ENCODE measurements around the gene CCT3. TPM values are rescaled to one million over a fixed set of nuclear protein-coding genes. Genes with fewer than 3 reads are reported as not detected.
A peak's percentile ranks its signal among the peaks of the same experiment; 100 is the strongest.

Gene CCT3
- 623 TPM in 2 replicates for total RNA-seq

GRCh38 chr1:156338180-156338976 lies at the start of gene CCT3, which contains the start of gene TSACC:
TSS of gene CCT3 (minus strand) at chr1:156338292. CDS start at chr1:156338184, 108 bp downstream.
TSS of gene TSACC (plus strand) at chr1:156338526. CDS start at chr1:156339758, 1,232 bp downstream.
- Mint-ChIP-seq H3K27ac (peak within 1 kb of the TSS; percentile 97), H3K4me3 (peak within 1 kb of the TSS; percentile 99), H3K36me3 (ENCODE audit: low read depth) (peaks cover 45% of the 10 kb centered on the region), H3K27me3 (peaks cover 9% of the 10 kb centered on the region), H3K9me3 (peaks cover 3% of the 10 kb centered on the region), H3K4me1 (peaks cover 26% of the 10 kb centered on the region)
- peak; percentile 100 for DNase-seq
- intact Hi-C loops (cut with micrococcal nuclease) = loop anchor here (1.0 to 5.0 kb wide), 3 partner anchors 56 to 286 kb away; partner anchors contain the start of genes LAMTOR2, MEF2D, SMG5 and UBQLN4

DNA sequence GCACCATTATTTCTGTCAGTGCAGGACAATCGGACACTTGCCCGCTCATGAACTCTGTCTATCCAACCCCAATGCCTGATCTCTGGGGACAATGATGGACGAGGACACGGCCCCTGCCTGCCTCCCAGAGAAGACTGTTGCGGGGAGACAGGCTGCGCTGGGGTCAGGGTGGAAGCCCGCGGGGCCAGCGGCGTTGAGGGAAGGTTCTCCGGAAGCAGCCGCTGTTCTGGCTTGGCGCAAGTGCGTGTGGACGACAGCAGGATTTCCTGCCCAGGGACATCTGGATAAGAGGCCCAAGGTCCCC lies 49.7 kb upstream of the CCT3 start:
- Mint-ChIP-seq H3K27ac (no peak overlapping the region), H3K36me3 (ENCODE audit: low read depth) (no peaks in the 10 kb centered on the region), H3K4me1 (peaks cover 4% of the 10 kb centered on the region), H3K4me3 (no peak overlapping the region), H3K9me3 (no peaks in the 10 kb centered on the region), H3K27me3 (peaks cover 41% of the 10 kb centered on the region)
- intact Hi-C loops (cut with micrococcal nuclease) = no loop called here
- no peak for DNase-seq

- Mint-ChIP-seq H3K9me3 (no peaks in the 10 kb centered on the region), H3K27ac (no peak overlapping the region), H3K36me3 (ENCODE audit: low read depth) (no peaks in the 10 kb centered on the region), H3K27me3 (peaks cover 41% of the 10 kb centered on the region), H3K4me3 (no peak overlapping the region), H3K4me1 (peaks cover 4% of the 10 kb centered on the region)
- intact Hi-C loops (cut with micrococcal nuclease) = no loop called here
- DNase-seq = no peak
Measured at GRCh38 chr1:156386949-156387869, 49.1 kb upstream of the CCT3 start.

- no peaks in the 10 kb centered on the region for H3K36me3 Mint-ChIP-seq (ENCODE audit: low read depth)
- H3K4me3 Mint-ChIP-seq = no peak overlapping the region
- no peaks in the 10 kb centered on the region for H3K9me3 Mint-ChIP-seq
- H3K4me1 Mint-ChIP-seq = peaks cover 4% of the 10 kb centered on the region
- peaks cover 41% of the 10 kb centered on the region for H3K27me3 Mint-ChIP-seq
- intact Hi-C loops (cut with micrococcal nuclease) = no loop called here
- no peak for DNase-seq
- no peak overlapping the region for H3K27ac Mint-ChIP-seq
Measured at GRCh38 chr1:156386134-156386901, 48.2 kb upstream of the CCT3 start.

DNA sequence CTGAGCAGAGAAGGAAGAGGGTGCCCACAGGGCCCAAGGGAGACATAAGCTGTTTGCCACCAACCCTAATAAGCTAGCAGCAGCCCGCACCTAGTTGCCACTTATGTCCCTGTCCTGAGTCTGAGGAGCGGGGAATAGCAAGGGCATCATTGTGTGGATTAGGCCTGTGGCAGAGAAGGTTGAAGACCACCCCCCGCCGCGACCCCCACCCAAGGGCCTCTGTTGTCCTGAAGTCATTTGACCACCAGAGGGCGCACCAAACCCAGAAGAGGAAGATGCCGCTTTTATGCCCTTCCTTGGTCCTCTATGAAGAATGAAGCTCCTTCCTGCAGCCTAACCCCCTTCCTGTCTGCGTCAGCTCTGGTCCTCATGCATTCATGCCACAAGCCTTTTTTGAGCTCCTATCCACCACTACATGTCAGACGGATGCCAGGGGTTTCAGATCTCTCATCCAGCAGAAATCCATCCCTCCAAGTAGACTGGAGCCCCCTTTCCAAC lies 47.5 kb upstream of the CCT3 start:
- Mint-ChIP-seq H3K27ac (no peak overlapping the region), H3K9me3 (no peaks in the 10 kb centered on the region), H3K27me3 (peaks cover 40% of the 10 kb centered on the region), H3K4me1 (peaks cover 4% of the 10 kb centered on the region), H3K4me3 (no peak overlapping the region), H3K36me3 (ENCODE audit: low read depth) (no peaks in the 10 kb centered on the region)
- intact Hi-C loops (cut with micrococcal nuclease) = loop anchor here (1.0 kb wide), 2 partner anchors 59 to 223 kb away; no protein-coding TSS in a partner anchor
- peak; percentile 92 for DNase-seq

- Mint-ChIP-seq H3K27me3 (peaks cover 31% of the 10 kb centered on the region), H3K4me1 (peaks cover 4% of the 10 kb centered on the region), H3K27ac (no peak overlapping the region), H3K9me3 (no peaks in the 10 kb centered on the region), H3K4me3 (no peak overlapping the region), H3K36me3 (ENCODE audit: low read depth) (no peaks in the 10 kb centered on the region)
- intact Hi-C loops (cut with micrococcal nuclease) = loop anchor here (1.0 kb wide), 2 partner anchors 60 to 224 kb away; no protein-coding TSS in a partner anchor
- DNase-seq = no peak
Measured at GRCh38 chr1:156384658-156385057, 46.6 kb upstream of the CCT3 start.

GRCh38 chr1:156384007-156384406 lies 45.9 kb upstream of the CCT3 start:
- H3K27ac Mint-ChIP-seq = no peak overlapping the region
- no peaks in the 10 kb centered on the region for H3K9me3 Mint-ChIP-seq
- intact Hi-C loops (cut with micrococcal nuclease) = no loop called here
- peaks cover 25% of the 10 kb centered on the region for H3K27me3 Mint-ChIP-seq
- DNase-seq = no peak
- H3K36me3 Mint-ChIP-seq (ENCODE audit: low read depth) = no peaks in the 10 kb centered on the region
- H3K4me1 Mint-ChIP-seq = peaks cover 4% of the 10 kb centered on the region
- H3K4me3 Mint-ChIP-seq = no peak overlapping the region

GRCh38 chr1:156383023-156383422 lies 44.9 kb upstream of the CCT3 start:
- DNase-seq = peak; percentile 88
- H3K27ac Mint-ChIP-seq = no peak overlapping the region

GRCh38 chr1:156382561-156382960 lies 44.5 kb upstream of the CCT3 start:
- no peak overlapping the region for H3K4me3 Mint-ChIP-seq
- H3K4me1 Mint-ChIP-seq = peaks cover 4% of the 10 kb centered on the region
- no peaks in the 10 kb centered on the region for H3K9me3 Mint-ChIP-seq
- intact Hi-C loops (cut with micrococcal nuclease) = no loop called here
- DNase-seq = no peak
- peaks cover 16% of the 10 kb centered on the region for H3K27me3 Mint-ChIP-seq
- H3K27ac Mint-ChIP-seq = no peak overlapping the region
- no peaks in the 10 kb centered on the region for H3K36me3 Mint-ChIP-seq (ENCODE audit: low read depth)

More at GRCh38 chr1:156383023-156383422, 44.9 kb upstream of the CCT3 start:
- no peak overlapping the region for H3K4me3 Mint-ChIP-seq
- peaks cover 19% of the 10 kb centered on the region for H3K27me3 Mint-ChIP-seq
- intact Hi-C loops (cut with micrococcal nuclease) = no loop called here
- no peaks in the 10 kb centered on the region for H3K9me3 Mint-ChIP-seq
- H3K4me1 Mint-ChIP-seq = peaks cover 4% of the 10 kb centered on the region
- no peaks in the 10 kb centered on the region for H3K36me3 Mint-ChIP-seq (ENCODE audit: low read depth)

DNA sequence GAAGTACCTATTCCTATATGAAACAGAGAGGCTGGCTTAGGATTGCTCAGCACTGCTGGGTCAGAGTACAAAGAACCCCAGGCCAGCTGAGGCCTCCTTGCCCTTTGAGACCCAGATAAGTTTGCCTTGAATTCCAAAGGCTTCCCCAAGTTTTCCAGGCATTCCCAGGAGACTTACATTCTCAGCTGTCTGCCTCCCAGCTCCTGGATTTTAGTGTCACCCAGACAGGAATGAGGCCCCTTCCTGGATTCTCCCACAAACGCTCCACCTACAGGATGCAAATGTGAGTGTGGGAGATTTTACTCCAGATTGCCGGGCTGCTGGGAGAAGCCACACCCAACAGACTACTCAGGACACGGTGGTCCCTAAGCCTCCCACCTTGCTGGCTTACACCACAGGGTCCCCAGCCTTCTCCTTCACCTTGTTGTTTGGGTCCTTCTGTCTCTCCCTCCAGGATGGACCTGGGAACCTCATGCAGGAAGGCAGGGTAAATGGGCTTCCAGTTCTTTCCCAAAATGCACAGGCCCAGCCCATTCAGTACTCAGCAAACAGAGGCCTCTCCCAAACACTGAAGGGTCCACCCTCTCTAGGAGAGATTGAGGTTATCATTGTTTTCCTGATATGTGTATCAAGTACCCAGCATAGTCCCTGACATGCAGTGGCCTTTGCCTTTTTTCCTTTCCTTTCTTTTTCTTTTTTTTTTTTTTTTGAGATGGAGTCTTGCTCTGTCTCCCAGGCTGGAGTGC lies 41.5 kb upstream of the CCT3 start:
- H3K4me1 Mint-ChIP-seq = no peaks in the 10 kb centered on the region
- H3K27me3 Mint-ChIP-seq = peaks cover 5% of the 10 kb centered on the region
- no peak overlapping the region for H3K4me3 Mint-ChIP-seq
- no peak for DNase-seq
- no peaks in the 10 kb centered on the region for H3K9me3 Mint-ChIP-seq
- no peak overlapping the region for H3K27ac Mint-ChIP-seq
- intact Hi-C loops (cut with micrococcal nuclease) = no loop called here
- H3K36me3 Mint-ChIP-seq (ENCODE audit: low read depth) = no peaks in the 10 kb centered on the region

GRCh38 chr1:156378557-156378956 lies 40.5 kb upstream of the CCT3 start:
- Mint-ChIP-seq H3K36me3 (ENCODE audit: low read depth) (no peaks in the 10 kb centered on the region), H3K4me1 (no peaks in the 10 kb centered on the region), H3K27me3 (peaks cover 10% of the 10 kb centered on the region), H3K27ac (no peak overlapping the region), H3K9me3 (no peaks in the 10 kb centered on the region), H3K4me3 (no peak overlapping the region)
- intact Hi-C loops (cut with micrococcal nuclease) = no loop called here
- DNase-seq = no peak

DNA sequence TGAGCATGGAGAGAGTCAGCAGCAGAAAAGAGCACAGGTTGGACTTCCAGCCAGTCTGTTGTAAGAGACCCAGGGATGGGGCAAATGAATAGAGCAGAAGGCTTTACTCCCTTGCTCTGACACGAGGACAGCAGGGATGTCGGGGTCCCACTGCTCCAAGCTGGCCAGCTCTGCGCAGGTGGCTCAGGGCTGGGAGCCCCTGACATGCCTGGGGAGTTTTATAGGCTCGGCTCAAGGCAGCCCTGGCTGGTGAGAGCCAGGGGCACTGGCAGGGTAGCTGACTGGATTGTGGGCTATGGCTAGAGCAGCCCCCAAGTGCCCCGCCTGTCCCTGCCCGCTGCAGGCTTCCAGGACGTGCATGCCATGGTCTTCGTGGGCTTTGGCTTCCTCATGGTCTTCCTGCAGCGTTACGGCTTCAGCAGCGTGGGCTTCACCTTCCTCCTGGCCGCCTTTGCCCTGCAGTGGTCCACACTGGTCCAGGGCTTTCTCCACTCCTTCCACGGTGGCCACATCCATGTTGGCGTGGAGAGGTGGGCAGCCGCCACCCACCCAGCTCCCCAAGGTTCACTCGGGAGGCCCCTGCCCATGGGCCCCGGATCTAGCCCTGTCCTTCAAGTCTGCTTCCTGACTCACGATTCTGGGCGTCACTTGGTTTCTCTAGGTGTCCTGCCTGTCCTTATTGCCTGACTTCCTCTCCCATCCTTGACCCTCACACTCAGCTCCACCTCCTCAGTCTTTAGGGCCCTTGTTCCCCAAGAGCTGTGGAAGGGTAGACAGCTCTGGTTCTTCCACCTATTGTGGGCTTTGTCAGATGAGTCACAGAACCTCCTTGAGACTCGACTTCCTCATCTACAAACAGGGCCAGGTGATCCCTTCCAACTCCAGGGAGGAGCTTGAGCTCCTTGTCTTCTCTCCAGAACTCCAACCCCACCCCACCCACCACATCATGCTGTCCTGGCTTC lies 39.1 kb upstream of the CCT3 start:
- Mint-ChIP-seq H3K27ac (no peak overlapping the region), H3K9me3 (no peaks in the 10 kb centered on the region), H3K36me3 (ENCODE audit: low read depth) (no peaks in the 10 kb centered on the region), H3K4me1 (no peaks in the 10 kb centered on the region), H3K4me3 (no peak overlapping the region), H3K27me3 (peaks cover 19% of the 10 kb centered on the region)
- no peak for DNase-seq
- intact Hi-C loops (cut with micrococcal nuclease) = no loop called here

All from activated CD4-positive, alpha-beta T cell treated with anti-CD3 and anti-CD28 coated beads, Interleukin-2, amount 10 ng/mL, durations not matched to agents 24 days and 14 days (primary cell).